Fibroblast of the aortic adventitia (primary cell): ENCODE data around the gene GSTM5. TPM values are rescaled to one million over a fixed set of nuclear protein-coding genes. Genes with fewer than 3 reads are reported as not detected.
"Not testable (repeated sequence)": the region's sequence is repeated elsewhere in the genome, so short reads cannot be mapped to it uniquely, and the experiment has no call there.

Experiments
- DNase-seq: peaks from one replicate; pipeline ENCODE4 v3.0.0-alpha.2; 2010; ENCODE audit warnings: low read depth
- H3K4me3 ChIP-seq: 2 replicates; pipeline ENCODE4 v1.5.1; 2011; ENCODE audit warnings: low read depth, mild to moderate bottlenecking, control low read depth, low read length, moderate library complexity
- total RNA-seq: library from RNA; depleted of rRNA; stranded (reverse); fragments of >200 nt; gene quantifications from 2 replicates; pipeline ENCODE4 v1.2.3, GENCODE V29; 2012; ENCODE audit warnings: low replicate concordance
- TF ChIP-seq, protein P1 (sequence below): IDR thresholded peaks from 2 replicates; pipeline ENCODE4 v1.5.1; 2011; ENCODE audit warnings: mild to moderate bottlenecking, low read length, control low read depth, inconsistent platforms; ENCODE audit not compliant: insufficient read depth

Gene GSTM5
- total RNA-seq, 1 donor: 13.0 TPM

DNA sequence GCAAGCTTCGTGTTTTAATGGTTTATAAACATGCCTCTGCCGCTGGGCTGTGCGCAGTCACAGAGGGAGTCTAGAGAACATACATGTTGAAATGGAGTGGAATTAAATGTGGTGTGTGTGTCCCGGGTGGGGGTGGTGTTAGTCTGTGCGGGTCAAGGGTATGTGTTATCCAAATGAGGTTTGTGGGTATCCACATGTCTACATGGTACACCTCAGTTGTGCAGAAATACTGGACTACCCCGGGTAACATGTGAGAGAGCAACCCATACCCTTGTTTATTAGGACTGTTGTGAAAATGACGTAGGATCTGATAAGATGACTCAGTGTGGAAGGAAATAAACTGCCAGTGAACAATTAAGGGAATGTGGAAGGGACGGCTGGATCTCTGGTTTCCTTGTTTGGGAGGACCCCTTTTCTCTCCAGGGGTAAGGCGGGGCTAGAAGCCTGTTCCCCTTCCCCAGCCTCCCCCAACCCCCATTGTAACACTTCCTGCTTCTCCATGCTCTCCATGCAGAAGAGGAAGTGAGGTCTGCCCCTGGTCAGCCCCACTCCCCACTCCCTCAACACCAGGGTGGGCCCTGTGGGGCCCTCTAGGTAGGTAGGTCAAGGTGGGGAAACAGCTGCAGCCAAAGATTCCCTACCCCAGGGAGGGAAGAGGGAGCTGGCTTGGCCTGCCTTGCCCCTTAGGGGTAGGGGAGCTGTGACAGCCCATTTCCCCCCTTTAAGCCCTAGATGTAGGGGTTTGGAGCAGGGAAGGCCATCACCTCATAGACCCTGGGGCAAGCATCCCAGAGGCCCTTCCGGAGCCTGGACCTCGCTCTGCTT, 51.0 kb downstream of the GSTM5 start:
- DNase-seq: peak; percentile 68
- TF ChIP-seq, protein P1, sequence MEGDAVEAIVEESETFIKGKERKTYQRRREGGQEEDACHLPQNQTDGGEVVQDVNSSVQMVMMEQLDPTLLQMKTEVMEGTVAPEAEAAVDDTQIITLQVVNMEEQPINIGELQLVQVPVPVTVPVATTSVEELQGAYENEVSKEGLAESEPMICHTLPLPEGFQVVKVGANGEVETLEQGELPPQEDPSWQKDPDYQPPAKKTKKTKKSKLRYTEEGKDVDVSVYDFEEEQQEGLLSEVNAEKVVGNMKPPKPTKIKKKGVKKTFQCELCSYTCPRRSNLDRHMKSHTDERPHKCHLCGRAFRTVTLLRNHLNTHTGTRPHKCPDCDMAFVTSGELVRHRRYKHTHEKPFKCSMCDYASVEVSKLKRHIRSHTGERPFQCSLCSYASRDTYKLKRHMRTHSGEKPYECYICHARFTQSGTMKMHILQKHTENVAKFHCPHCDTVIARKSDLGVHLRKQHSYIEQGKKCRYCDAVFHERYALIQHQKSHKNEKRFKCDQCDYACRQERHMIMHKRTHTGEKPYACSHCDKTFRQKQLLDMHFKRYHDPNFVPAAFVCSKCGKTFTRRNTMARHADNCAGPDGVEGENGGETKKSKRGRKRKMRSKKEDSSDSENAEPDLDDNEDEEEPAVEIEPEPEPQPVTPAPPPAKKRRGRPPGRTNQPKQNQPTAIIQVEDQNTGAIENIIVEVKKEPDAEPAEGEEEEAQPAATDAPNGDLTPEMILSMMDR: no peak
- H3K4me3 ChIP-seq: no peak overlapping the region

DNA sequence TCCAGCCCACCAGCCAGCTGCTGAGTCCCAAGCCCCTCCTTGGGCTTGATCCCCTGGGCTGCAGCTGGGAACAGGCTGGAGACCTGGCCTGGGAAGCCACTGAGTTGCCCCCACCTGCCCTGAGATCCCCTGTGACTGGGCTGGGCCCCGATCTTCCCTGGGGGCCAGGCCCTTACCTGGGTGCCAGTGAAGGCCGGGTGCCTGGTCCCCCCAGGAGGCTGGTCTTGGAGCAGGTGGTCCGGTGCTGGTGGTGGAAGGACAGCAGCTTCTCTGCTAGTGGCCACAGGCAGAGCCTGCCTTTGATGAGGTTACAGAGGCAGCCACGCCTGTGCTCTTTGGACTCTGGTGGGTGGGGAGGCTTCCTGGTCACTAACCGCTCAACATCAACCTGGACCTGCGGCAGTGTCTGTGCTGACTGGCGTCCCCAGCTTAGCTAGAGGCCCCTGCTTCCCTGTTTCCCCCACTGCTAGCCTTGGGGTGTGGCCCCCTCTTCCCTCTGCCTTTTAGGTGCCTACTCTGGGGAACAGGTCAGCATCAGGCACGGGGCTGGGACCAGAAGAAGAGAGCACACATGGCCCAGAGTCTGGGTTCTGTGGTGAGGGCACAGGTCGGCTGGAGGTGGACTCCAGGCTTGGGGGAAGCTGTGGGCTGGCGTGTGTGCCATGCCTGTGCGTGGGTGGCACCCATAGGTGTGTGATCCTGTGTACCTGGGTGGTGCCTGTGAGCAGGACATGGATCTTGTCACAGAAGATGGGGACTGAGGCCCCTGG, 51.8 kb downstream of the GSTM5 start, which contains the start of gene EPS8L3:
TSS of gene EPS8L3 (minus strand) at position 278 of the 770 bp plus-strand sequence. CDS start 2,174 bp downstream, outside the sequence.
- no peak within 1 kb of the TSS for H3K4me3 ChIP-seq
- no peak for DNase-seq
- TF ChIP-seq, protein P1: no peak

DNA sequence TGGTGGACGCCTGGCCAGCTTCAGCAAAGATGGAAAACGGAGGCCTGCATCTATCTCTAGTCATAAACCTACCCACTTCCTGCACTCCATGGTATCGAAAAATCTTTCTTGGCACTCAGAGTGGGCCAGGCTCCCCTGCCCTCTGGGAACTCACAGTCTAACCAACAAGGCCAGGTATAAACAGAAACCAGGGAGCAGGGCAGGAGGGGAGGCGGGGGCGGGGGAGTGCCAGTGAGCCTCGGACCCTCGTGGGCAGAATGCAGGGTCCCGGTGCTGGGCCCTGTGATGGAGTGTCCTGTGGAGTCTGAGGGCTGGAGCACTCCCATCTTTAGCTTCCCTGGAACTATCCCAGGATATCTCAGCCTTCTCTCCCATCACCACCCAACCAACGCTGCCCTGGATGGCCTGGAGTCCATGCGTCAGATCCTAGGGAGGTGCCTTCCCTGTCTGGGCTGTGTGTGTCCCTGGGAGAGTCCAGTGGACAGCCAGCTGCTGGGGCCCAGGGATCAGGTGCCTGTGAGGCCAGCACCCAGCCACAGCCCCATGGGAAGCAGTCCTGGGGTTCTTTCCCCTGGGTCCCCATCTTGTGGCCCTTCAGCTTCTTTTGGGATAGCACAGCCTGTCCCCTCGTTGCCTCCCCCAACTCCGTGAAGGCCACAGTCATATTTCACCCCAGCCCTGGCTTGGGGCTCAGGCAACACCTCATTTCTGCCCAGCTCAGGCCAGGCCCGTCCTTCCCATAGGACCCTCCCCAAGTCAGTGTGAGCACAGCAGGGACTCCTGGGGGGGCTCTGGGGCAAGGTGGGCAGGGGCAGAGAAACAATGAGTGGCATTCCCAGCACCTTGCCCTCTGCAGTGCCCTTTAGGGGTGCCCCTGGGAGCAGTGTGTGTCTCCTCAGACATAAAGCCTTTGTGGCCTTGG, 52.8 kb downstream of the GSTM5 start:
- no peak for DNase-seq
- H3K4me3 ChIP-seq: no peak overlapping the region
- TF ChIP-seq, protein P1: no peak

DNA sequence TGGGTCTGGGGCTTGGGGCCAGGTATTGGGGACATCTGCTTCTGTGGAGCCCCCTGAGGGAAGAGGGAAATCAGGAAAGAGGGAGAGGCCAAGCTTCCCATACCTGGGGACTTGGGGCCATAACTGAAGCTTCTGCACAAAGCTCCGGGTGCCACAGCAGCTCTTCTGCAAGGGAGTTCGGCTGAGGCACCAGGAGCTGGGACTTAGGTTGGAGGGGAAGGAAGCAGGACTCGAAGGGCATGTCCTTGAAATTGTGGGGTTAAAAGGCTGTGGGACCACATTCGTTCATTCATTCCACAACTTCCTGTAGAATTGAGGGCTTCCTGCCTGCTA, 53.4 kb downstream of the GSTM5 start:
- H3K4me3 ChIP-seq: no peak overlapping the region
- TF ChIP-seq, protein P1: no peak
- no peak for DNase-seq

- no peak for DNase-seq
- H3K4me3 ChIP-seq: no peak overlapping the region
- TF ChIP-seq, protein P1: no peak
These were observed 54.0 kb downstream of the GSTM5 start for GRCh38 chr1:109765896-109766615.

GRCh38 chr1:109766991-109767636, 55.1 kb downstream of the GSTM5 start:
- H3K4me3 ChIP-seq, DNase-seq: not testable (repeated sequence)

Other genes starting within 250 kb of the GSTM5 start
- 0.25 and 1.7 TPM in 2 replicates for gene SYPL2, start 245.7 kb upstream of the GSTM5 start, total RNA-seq
- gene ATXN7L2, start 228.3 kb upstream of the GSTM5 start, total RNA-seq: 1.6 and 2.9 TPM in 2 replicates
- 8.1 and 10.1 TPM in 2 replicates for gene CYB561D1, start 218.2 kb upstream of the GSTM5 start, total RNA-seq
- 0.54 and 2.5 TPM in 2 replicates for gene AMIGO1, start 202.5 kb upstream of the GSTM5 start, total RNA-seq
- gene GPR61, start 172.4 kb upstream of the GSTM5 start, total RNA-seq: under 0.01 TPM in 1 of 2 replicates, not detected in the other
- gene GNAI3, start 163.6 kb upstream of the GSTM5 start, total RNA-seq: 10.1 and 17.6 TPM in 2 replicates
- gene GNAT2, start 92.6 kb upstream of the GSTM5 start, total RNA-seq: 0.18 TPM in 1 of 2 replicates, not detected in the other
- gene AMPD2, start 92.4 kb upstream of the GSTM5 start, total RNA-seq: 52.0 and 67.2 TPM in 2 replicates
- gene GSTM4, start 56.2 kb upstream of the GSTM5 start, total RNA-seq: 8.7 and 31.6 TPM in 2 replicates
- 14.1 and 27.7 TPM in 2 replicates for gene GSTM2, start 44.2 kb upstream of the GSTM5 start, total RNA-seq
- gene GSTM1, start 24.4 kb upstream of the GSTM5 start, total RNA-seq: 24.3 TPM in 1 of 2 replicates, not detected in the other
- 96.0 and 188 TPM in 2 replicates for gene GSTM3, start 28.8 kb downstream of the GSTM5 start, total RNA-seq
- not detected in 2 replicates for gene EPS8L3, start 51.7 kb downstream of the GSTM5 start, total RNA-seq
- gene CSF1, start 198.6 kb downstream of the GSTM5 start, total RNA-seq: 36.5 and 61.9 TPM in 2 replicates